Keratinocyte (primary cell): ENCODE data around the gene ARHGAP19. TPM values are rescaled to one million over a fixed set of nuclear protein-coding genes. Genes with fewer than 3 reads are reported as not detected.

Experiments
- DNase-seq: peaks from one replicate; pipeline ENCODE4 v3.0.0-alpha.2; 2011; ENCODE audit warnings: low read depth, missing footprints, low spot score
- FAIRE-seq: peaks from 2 replicates; lab custom pipeline; 2011; peaks lifted over from hg19 to GRCh38; lab: Jason Lieb, UNC
- H2AFZ ChIP-seq: 2 replicates; pipeline ENCODE4 v1.6.0; 2012; ENCODE audit warnings: low read length, control low read depth, inconsistent platforms; ENCODE audit not compliant: control insufficient read depth
- H3K27ac ChIP-seq: 2 replicates; pipeline ENCODE4 v1.5.1; 2011; ENCODE audit warnings: low read length; ENCODE audit not compliant: control insufficient read depth, insufficient read depth
- H3K27me3 ChIP-seq: 3 replicates; pipeline ENCODE4 v1.6.0; 2011; ENCODE audit warnings: low read length; ENCODE audit not compliant: control insufficient read depth, insufficient read depth; ENCODE audit errors: extremely low read depth
- H3K36me3 ChIP-seq, 2 experiments: 2 replicates in 1 of 2; 3 replicates in 1 of 2; pipeline ENCODE4 v1.5.1; 2011; ENCODE audit warnings: low read length in 2 of 2, mild to moderate bottlenecking in 1 of 2; ENCODE audit not compliant: control insufficient read depth in 2 of 2, insufficient read depth in 2 of 2; ENCODE audit errors: extremely low read depth in 1 of 2
- H3K4me1 ChIP-seq: 3 replicates; pipeline ENCODE4 v1.5.1; 2011; ENCODE audit warnings: low read length; ENCODE audit not compliant: control insufficient read depth, insufficient read depth; ENCODE audit errors: extremely low read depth
- H3K4me2 ChIP-seq: 3 replicates; pipeline ENCODE4 v1.6.0; 2011; ENCODE audit warnings: low read depth, low read length; ENCODE audit not compliant: control insufficient read depth, insufficient read depth; ENCODE audit errors: extremely low read depth
- H3K4me3 ChIP-seq, 3 experiments: fragments of 200-600 bp in 1 of 3; sonication (generic) in 1 of 3; 2 replicates in 2 of 3; 3 replicates in 1 of 3; pipeline ENCODE4 v1.5.1; 2011 to 2016; ENCODE audit warnings: low read length in 3 of 3, mild to moderate bottlenecking in 3 of 3, control low read depth in 2 of 3, inconsistent platforms in 1 of 3, low read depth in 1 of 3, mixed read lengths in 1 of 3, mixed run types in 1 of 3, moderate library complexity in 1 of 3; ENCODE audit not compliant: control insufficient read depth in 2 of 3, insufficient read depth in 2 of 3; ENCODE audit errors: extremely low read depth in 1 of 3
- H3K79me2 ChIP-seq: 2 replicates; pipeline ENCODE4 v1.6.0; 2012; ENCODE audit warnings: low read length; ENCODE audit not compliant: control insufficient read depth, insufficient read depth
- H3K9ac ChIP-seq: 3 replicates; pipeline ENCODE4 v1.6.0; 2011; ENCODE audit warnings: low read length; ENCODE audit not compliant: control insufficient read depth, insufficient read depth; ENCODE audit errors: extremely low read depth
- H3K9me1 ChIP-seq: 3 replicates; pipeline ENCODE4 v1.6.0; 2011; ENCODE audit warnings: low read length; ENCODE audit not compliant: control insufficient read depth, insufficient read depth; ENCODE audit errors: extremely low read depth
- H3K9me3 ChIP-seq: 2 replicates; pipeline ENCODE4 v1.5.1; 2012; ENCODE audit warnings: low read depth, low read length; ENCODE audit not compliant: control insufficient read depth
- H4K20me1 ChIP-seq: 3 replicates; pipeline ENCODE4 v1.6.0; 2011; ENCODE audit warnings: low read length; ENCODE audit not compliant: control insufficient read depth, insufficient read depth; ENCODE audit errors: extremely low read depth
- CTCF ChIP-seq, 3 experiments: IDR thresholded peaks in 1 of 3; conservative IDR thresholded peaks in 1 of 3; optimal IDR thresholded peaks in 1 of 3; 2 replicates in 2 of 3; 3 replicates in 1 of 3; pipeline versions ENCODE3 to v1.5.1; 2011; ENCODE audit warnings: low read length in 3 of 3, mild to moderate bottlenecking in 3 of 3, moderate library complexity in 2 of 3, control low read depth in 1 of 3, inconsistent platforms in 1 of 3; ENCODE audit not compliant: insufficient read depth in 2 of 3; ENCODE audit errors: extremely low read depth in 1 of 3
- EZH2 ChIP-seq: IDR thresholded peaks from one replicate; pipeline ENCODE4 v1.6.1; 2012; ENCODE audit warnings: inconsistent platforms, mild to moderate bottlenecking, low read length, moderate library complexity
- dilution Hi-C: fragments of 300-500 bp; cut with MboI; formaldehyde crosslinking; loops from one replicate; pipeline ENCODE4 v1.7.0; 2020; ENCODE audit warnings: low sequenced_read_pairs; ENCODE audit not compliant: extremely low pct_ligation_motif_present
- polyA plus RNA-seq, 5 experiments: library from polyadenylated mRNA; depleted of rRNA in 3 of 5; stranded (reverse) in 3 of 5; stranded (forward) in 1 of 5; unstranded in 1 of 5; fragments of >200 nt; gene quantifications; 1 replicate in 1 of 5; 2 replicates in 3 of 5; 3 replicates in 1 of 5; pipeline versions ENCODE4 v1.2.1 to v1.2.3, GENCODE V29; 2011 to 2012; ENCODE audit warnings: missing spikeins in 2 of 5, low read depth in 1 of 5, low replicate concordance in 1 of 5

The ARHGAP19 gene
- polyA plus RNA-seq, 1 donor (not counting 4 experiments of a cell fraction or from before 2014, with no cell fraction given): 7.5 TPM

- Histone ChIP-seq H3K4me2 (no peak overlapping the region), H3K9me1 (no peaks in the 10 kb centered on the region), H4K20me1 (no peaks in the 10 kb centered on the region), H3K79me2 (no peaks in the 10 kb centered on the region), H2AFZ (no peak overlapping the region), H3K9me3 (no peaks in the 10 kb centered on the region), H3K9ac (no peak overlapping the region), H3K27ac (no peak overlapping the region), H3K36me3 (no peaks in the 10 kb centered on the region), H3K4me3 (no peak overlapping the region), H3K27me3 (peaks cover 96% of the 10 kb centered on the region), H3K4me1 (no peaks in the 10 kb centered on the region)
- DNase-seq (no peak), FAIRE-seq (no peak)
- dilution Hi-C loops: no loop called here
- TF ChIP-seq CTCF (optimal IDR thresholded peaks at IDR 0.05 in 1 of 3, IDR thresholded peaks at IDR 0.05 in 1 of 3, conservative IDR thresholded peaks at IDR 0.05 in 1 of 3; ENCODE audit: extremely low read depth in 1 of 3, insufficient read depth in 2 of 3, low read length in 3 of 3) (no peak), EZH2 (no peak)
Observed at GRCh38 chr10:97184971-97185325, 107.5 kb downstream of the ARHGAP19 start.

- no peaks in the 10 kb centered on the region for H3K9me1 ChIP-seq
Observed at GRCh38 chr10:97183314-97183713, 109.1 kb downstream of the ARHGAP19 start.

More at GRCh38 chr10:97183314-97183713, 109.1 kb downstream of the ARHGAP19 start:
- H3K4me1 ChIP-seq: no peaks in the 10 kb centered on the region
- H3K79me2 ChIP-seq: no peaks in the 10 kb centered on the region
- H3K9me3 ChIP-seq: no peaks in the 10 kb centered on the region
- FAIRE-seq (no peak), DNase-seq (no peak)
- no peak overlapping the region for H3K27ac ChIP-seq
- dilution Hi-C loops: no loop called here
- H3K27me3 ChIP-seq: peaks cover 97% of the 10 kb centered on the region
- H4K20me1 ChIP-seq: no peaks in the 10 kb centered on the region
- H3K36me3 ChIP-seq: no peaks in the 10 kb centered on the region
- no peak overlapping the region for H3K4me3 ChIP-seq
- no peak overlapping the region for H3K9ac ChIP-seq
- no peak overlapping the region for H3K4me2 ChIP-seq
- no peak for TF ChIP-seq CTCF (optimal IDR thresholded peaks at IDR 0.05 in 1 of 3, IDR thresholded peaks at IDR 0.05 in 1 of 3, conservative IDR thresholded peaks at IDR 0.05 in 1 of 3; ENCODE audit: extremely low read depth in 1 of 3, insufficient read depth in 2 of 3, low read length in 3 of 3)
- no peak overlapping the region for H2AFZ ChIP-seq
